Gastrocnemius medialis (tissue), 4 donors: ENCODE measurements around the gene HSD3B1. TPM values are rescaled to one million over a fixed set of nuclear protein-coding genes. Genes with fewer than 3 reads are reported as not detected.

Experiments used
- ATAC-seq, 2 donors: fragments of 150-250 bp; one replicate each; pipeline ENCODE4 v1.9.1; 2016
- DNase-seq, 2 donors: peaks; one replicate each; pipeline ENCODE4 v3.0.0-alpha.2; 2019
- H3K27ac ChIP-seq, 4 donors: fragments of 200-600 bp; sonication (generic); 1 replicate in 1 of 4; 2 replicates in 3 of 4; pipeline ENCODE4 v1.5.1; 2016 to 2018; ENCODE audit warnings: mild to moderate bottlenecking in 2 of 4, moderate library complexity in 1 of 4
- H3K27me3 ChIP-seq, 3 donors: fragments of 200-600 bp; sonication (generic) in 2 of 3; 1 replicate in 1 of 3; 2 replicates in 2 of 3; pipeline versions ENCODE4 v1.5.1 to v1.6.0; 2016 to 2019; ENCODE audit warnings: mild to moderate bottlenecking in 1 of 3, moderate library complexity in 1 of 3
- H3K36me3 ChIP-seq, 2 donors: fragments of 200-600 bp; sonication (generic) in 1 of 2; one replicate each; pipeline ENCODE4 v1.5.1; 2017 to 2018
- H3K4me1 ChIP-seq, 2 donors: fragments of 200-600 bp; sonication (generic) in 1 of 2; one replicate each; pipeline ENCODE4 v1.5.1; 2016 to 2017; ENCODE audit warnings: mild to moderate bottlenecking in 2 of 2
- H3K4me3 ChIP-seq, 4 donors: fragments of 200-600 bp; sonication (generic) in 3 of 4; 1 replicate in 1 of 4; 2 replicates in 3 of 4; pipeline ENCODE4 v1.5.1; 2016 to 2019; ENCODE audit warnings: mild to moderate bottlenecking in 2 of 4
- H3K9me3 ChIP-seq, 3 donors: fragments of 200-600 bp; sonication (generic) in 2 of 3; 1 replicate in 1 of 3; 2 replicates in 2 of 3; pipeline ENCODE4 v1.5.1; 2016 to 2019
- CTCF ChIP-seq, 5 experiments: fragments of 450-650 bp in 3 of 5; fragments of 200-600 bp in 2 of 5; sonication (generic) in 2 of 5; IDR thresholded peaks in 4 of 5; conservative IDR thresholded peaks in 1 of 5; 1 replicate in 4 of 5; 2 replicates in 1 of 5; pipeline ENCODE4 v1.5.1; 2016 to 2019; ENCODE audit warnings: antibody characterized with exemption in 5 of 5, mild to moderate bottlenecking in 3 of 5, moderate library complexity in 3 of 5
- POLR2A ChIP-seq, 2 donors: fragments of 450-650 bp; IDR thresholded peaks; one replicate each; pipeline ENCODE4 v1.6.1; 2017; ENCODE audit warnings: antibody characterized with exemption in 2 of 2, mild to moderate bottlenecking in 2 of 2, moderate library complexity in 2 of 2
- in situ Hi-C, 4 donors: fragments of 200-750 bp; cut with MboI; loops; one replicate each; pipeline versions ENCODE4 v1.15.0 to v1.8.0; 2017; ENCODE audit warnings: low sequenced_read_pairs in 4 of 4
- intact Hi-C: fragments of 100-400 bp; cut with DNase I; formaldehyde crosslinking; loops from one replicate; pipeline ENCODE4 v1.15.1; 2023; ENCODE audit warnings: low total_unique reads
- total RNA-seq, 4 donors: library from RNA; depleted of rRNA; stranded (reverse); fragments of >200 nt; gene quantifications; one replicate each; pipeline versions ENCODE4 v1.1.0 to v1.2.3, GENCODE V29; 2016

HSD3B1 gene
- total RNA-seq, 4 donors from 2014 or later = not detected

- ATAC-seq = no peak
- no peak for DNase-seq
- TF ChIP-seq POLR2A (IDR thresholded peaks at IDR 0.05) (no peak), CTCF (IDR thresholded peaks at IDR 0.05 in 4 of 5, conservative IDR thresholded peaks at IDR 0.05 in 1 of 5) (no peak)
- Histone ChIP-seq H3K27me3 (no peaks in the 10 kb centered on the region), H3K36me3 (no peaks in the 10 kb centered on the region), H3K27ac (no peak overlapping the region), H3K9me3 (no peaks in the 10 kb centered on the region), H3K4me3 (no peak overlapping the region), H3K4me1 (no peaks in the 10 kb centered on the region)
- intact Hi-C loops (no loop called here), in situ Hi-C loops (no loop called here)
Observed at GRCh38 chr1:119467857-119468668, 38.9 kb upstream of the HSD3B1 start.

GRCh38 chr1:119469741-119470140 lies 37.3 kb upstream of the HSD3B1 start:
- in situ Hi-C loops (no loop called here), intact Hi-C loops (no loop called here)
- Histone ChIP-seq H3K4me3 (no peak overlapping the region), H3K9me3 (no peaks in the 10 kb centered on the region), H3K27me3 (no peaks in the 10 kb centered on the region), H3K36me3 (no peaks in the 10 kb centered on the region), H3K4me1 (no peaks in the 10 kb centered on the region), H3K27ac (no peak overlapping the region)
- ATAC-seq (no peak), DNase-seq (no peak)
- TF ChIP-seq CTCF (IDR thresholded peaks at IDR 0.05 in 4 of 5, conservative IDR thresholded peaks at IDR 0.05 in 1 of 5) (no peak), POLR2A (IDR thresholded peaks at IDR 0.05) (no peak)

GRCh38 chr1:119470377-119470776 lies 36.6 kb upstream of the HSD3B1 start:
- in situ Hi-C loops = no loop called here
- intact Hi-C loops = no loop called here

GRCh38 chr1:119470958-119471357 lies 36.1 kb upstream of the HSD3B1 start:
- TF ChIP-seq POLR2A (IDR thresholded peaks at IDR 0.05) (no peak), CTCF (IDR thresholded peaks at IDR 0.05 in 4 of 5, conservative IDR thresholded peaks at IDR 0.05 in 1 of 5) (no peak)
- Histone ChIP-seq H3K9me3 (no peaks in the 10 kb centered on the region), H3K36me3 (no peaks in the 10 kb centered on the region), H3K27ac (no peak overlapping the region), H3K4me3 (no peak overlapping the region), H3K27me3 (no peaks in the 10 kb centered on the region), H3K4me1 (no peaks in the 10 kb centered on the region)
- ATAC-seq (no peak), DNase-seq (no peak)
- in situ Hi-C loops = no loop called here
- intact Hi-C loops = no loop called here

More at GRCh38 chr1:119470377-119470776, 36.6 kb upstream of the HSD3B1 start:
- ATAC-seq = no peak
- H3K4me3 ChIP-seq = no peak overlapping the region
- no peaks in the 10 kb centered on the region for H3K4me1 ChIP-seq
- H3K9me3 ChIP-seq = no peaks in the 10 kb centered on the region
- no peaks in the 10 kb centered on the region for H3K27me3 ChIP-seq
- TF ChIP-seq POLR2A (IDR thresholded peaks at IDR 0.05) (no peak), CTCF (IDR thresholded peaks at IDR 0.05 in 4 of 5, conservative IDR thresholded peaks at IDR 0.05 in 1 of 5) (no peak)
- H3K27ac ChIP-seq = no peak overlapping the region
- no peaks in the 10 kb centered on the region for H3K36me3 ChIP-seq
- DNase-seq = no peak
